Measurements from ENCODE around the gene AFAP1.
A peak's percentile ranks its signal among the peaks of the same experiment; 100 is the strongest.

Gene AFAP1

DNA sequence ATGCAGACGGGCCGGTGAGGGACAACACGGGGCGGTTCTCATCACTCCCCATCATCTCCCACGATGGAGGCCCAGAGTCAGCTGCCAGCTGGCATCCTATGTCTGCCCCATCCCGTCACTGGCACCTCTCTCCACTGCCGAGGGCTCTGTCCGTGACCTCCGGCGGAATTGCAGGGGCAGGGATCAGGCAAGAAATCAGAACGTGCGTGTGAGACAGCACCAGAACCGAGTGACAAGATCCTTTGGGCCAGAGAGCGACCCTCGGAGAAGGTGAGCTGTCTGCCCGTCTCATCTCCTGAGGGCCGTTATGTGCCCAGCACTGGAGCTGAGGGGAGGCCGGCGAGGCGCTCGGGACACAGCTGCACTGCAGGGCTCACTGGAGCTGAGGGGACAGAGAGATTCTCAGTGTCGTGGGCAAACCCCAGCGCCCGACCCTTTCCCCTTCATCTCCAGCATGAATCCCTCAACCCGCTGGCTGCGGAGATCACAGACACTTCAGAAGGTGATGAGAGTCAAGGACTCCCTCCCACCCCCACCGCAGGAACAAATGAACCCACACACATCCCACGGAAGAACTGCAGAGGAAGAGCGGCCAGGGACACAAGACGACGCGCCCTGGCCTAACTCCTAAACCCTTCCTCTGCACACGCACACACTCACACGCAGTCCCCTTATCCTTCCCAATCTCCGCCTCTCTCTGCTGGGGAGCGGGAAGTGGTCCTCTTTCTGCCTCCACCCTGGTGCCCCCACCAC lies 128.7 kb downstream of the AFAP1 start:
- ChIA-PET CTCF (no interaction called here), POLR2A (no interaction called here)
- no peak for TF ChIP-seq ZNF664 (tag by site-specific recombination; IDR thresholded peaks at IDR 0.05)
- peak; percentile 65 for TF ChIP-seq ZFHX2 (tag by site-specific recombination; conservative IDR thresholded peaks at IDR 0.05)
- TF ChIP-seq EGR2 (tag by site-specific recombination; IDR thresholded peaks at IDR 0.05; ENCODE audit: low read depth), result peak; percentile 74
- no peak for TF ChIP-seq WT1 (tag by site-specific recombination; IDR thresholded peaks at IDR 0.05)
- peaks cover 0 to 33% of the 10 kb centered on the region in 2 experiments; a peak in 1 of 3 replicates for H3K36me3 ChIP-seq (ENCODE audit: control insufficient read depth in 2 of 2, insufficient read depth in 1 of 2, low read length in 2 of 2)
- H3K9me3 ChIP-seq (ENCODE audit: control insufficient read depth, insufficient read depth, low read depth, low read length), result no peaks in the 10 kb centered on the region
- no peak overlapping the region for H3K27ac ChIP-seq (ENCODE audit: extremely low read depth, low read depth, low read length)
- H3K4me1 ChIP-seq (ENCODE audit: control insufficient read depth, insufficient read depth, low read length), result no peaks in the 10 kb centered on the region
- no peak overlapping the region for H3K4me3 ChIP-seq (ENCODE audit: low read depth, low read length)

DNA sequence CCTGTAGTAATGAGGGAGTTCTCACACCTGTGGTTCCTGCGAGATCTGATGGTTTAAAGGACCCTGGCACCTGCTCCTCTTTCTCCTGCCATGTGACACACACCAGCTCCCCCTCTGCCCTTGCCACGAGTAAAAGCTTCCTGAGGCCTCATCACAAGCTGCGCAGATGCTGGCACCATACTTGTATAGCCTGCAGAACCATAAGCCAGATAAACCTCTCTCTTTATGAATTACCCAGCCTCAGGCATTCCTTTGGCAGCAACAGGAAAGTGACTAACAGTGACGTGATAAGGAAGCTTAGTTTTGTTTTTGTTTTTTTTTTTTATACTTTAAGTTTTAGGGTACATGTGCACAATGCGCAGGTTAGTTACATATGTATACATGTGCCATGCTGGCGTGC lies 130.9 kb downstream of the AFAP1 start:
- H3K27ac ChIP-seq (ENCODE audit: extremely low read depth, low read depth, low read length), result no peak overlapping the region
- POLR2A ChIA-PET, result no interaction called here
- TF ChIP-seq ZNF843 (tag by site-specific recombination; IDR thresholded peaks at IDR 0.05), result no peak
- TF ChIP-seq, protein P1, sequence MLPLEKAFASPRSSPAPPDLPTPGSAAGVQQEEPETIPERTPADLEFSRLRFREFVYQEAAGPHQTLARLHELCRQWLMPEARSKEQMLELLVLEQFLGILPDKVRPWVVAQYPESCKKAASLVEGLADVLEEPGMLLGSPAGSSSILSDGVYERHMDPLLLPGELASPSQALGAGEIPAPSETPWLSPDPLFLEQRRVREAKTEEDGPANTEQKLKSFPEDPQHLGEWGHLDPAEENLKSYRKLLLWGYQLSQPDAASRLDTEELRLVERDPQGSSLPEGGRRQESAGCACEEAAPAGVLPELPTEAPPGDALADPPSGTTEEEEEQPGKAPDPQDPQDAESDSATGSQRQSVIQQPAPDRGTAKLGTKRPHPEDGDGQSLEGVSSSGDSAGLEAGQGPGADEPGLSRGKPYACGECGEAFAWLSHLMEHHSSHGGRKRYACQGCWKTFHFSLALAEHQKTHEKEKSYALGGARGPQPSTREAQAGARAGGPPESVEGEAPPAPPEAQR (tag by site-specific recombination; IDR thresholded peaks at IDR 0.05), result no peak
- TF ChIP-seq KLF8 (tag by site-specific recombination; IDR thresholded peaks at IDR 0.05), result no peak
- TF ChIP-seq ZNF596 (tag by site-specific recombination; IDR thresholded peaks at IDR 0.05), result no peak
- no peak for TF ChIP-seq ZNF114 (tag by site-specific recombination; IDR thresholded peaks at IDR 0.05)
- no peak for TF ChIP-seq MYNN (tag by site-specific recombination; IDR thresholded peaks at IDR 0.05; ENCODE audit: borderline replicate concordance)
- no peak for TF ChIP-seq ZNF777 (tag by site-specific recombination; IDR thresholded peaks at IDR 0.05; ENCODE audit: borderline replicate concordance)
- TF ChIP-seq ZNF394 (tag by site-specific recombination; IDR thresholded peaks at IDR 0.05; ENCODE audit: borderline replicate concordance), result no peak
- TF ChIP-seq, protein P2, sequence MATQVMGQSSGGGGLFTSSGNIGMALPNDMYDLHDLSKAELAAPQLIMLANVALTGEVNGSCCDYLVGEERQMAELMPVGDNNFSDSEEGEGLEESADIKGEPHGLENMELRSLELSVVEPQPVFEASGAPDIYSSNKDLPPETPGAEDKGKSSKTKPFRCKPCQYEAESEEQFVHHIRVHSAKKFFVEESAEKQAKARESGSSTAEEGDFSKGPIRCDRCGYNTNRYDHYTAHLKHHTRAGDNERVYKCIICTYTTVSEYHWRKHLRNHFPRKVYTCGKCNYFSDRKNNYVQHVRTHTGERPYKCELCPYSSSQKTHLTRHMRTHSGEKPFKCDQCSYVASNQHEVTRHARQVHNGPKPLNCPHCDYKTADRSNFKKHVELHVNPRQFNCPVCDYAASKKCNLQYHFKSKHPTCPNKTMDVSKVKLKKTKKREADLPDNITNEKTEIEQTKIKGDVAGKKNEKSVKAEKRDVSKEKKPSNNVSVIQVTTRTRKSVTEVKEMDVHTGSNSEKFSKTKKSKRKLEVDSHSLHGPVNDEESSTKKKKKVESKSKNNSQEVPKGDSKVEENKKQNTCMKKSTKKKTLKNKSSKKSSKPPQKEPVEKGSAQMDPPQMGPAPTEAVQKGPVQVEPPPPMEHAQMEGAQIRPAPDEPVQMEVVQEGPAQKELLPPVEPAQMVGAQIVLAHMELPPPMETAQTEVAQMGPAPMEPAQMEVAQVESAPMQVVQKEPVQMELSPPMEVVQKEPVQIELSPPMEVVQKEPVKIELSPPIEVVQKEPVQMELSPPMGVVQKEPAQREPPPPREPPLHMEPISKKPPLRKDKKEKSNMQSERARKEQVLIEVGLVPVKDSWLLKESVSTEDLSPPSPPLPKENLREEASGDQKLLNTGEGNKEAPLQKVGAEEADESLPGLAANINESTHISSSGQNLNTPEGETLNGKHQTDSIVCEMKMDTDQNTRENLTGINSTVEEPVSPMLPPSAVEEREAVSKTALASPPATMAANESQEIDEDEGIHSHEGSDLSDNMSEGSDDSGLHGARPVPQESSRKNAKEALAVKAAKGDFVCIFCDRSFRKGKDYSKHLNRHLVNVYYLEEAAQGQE (tag by site-specific recombination; IDR thresholded peaks at IDR 0.05), result no peak
- TF ChIP-seq ZNF658 (tag by site-specific recombination; IDR thresholded peaks at IDR 0.05), result no peak
- TF ChIP-seq, protein P3, sequence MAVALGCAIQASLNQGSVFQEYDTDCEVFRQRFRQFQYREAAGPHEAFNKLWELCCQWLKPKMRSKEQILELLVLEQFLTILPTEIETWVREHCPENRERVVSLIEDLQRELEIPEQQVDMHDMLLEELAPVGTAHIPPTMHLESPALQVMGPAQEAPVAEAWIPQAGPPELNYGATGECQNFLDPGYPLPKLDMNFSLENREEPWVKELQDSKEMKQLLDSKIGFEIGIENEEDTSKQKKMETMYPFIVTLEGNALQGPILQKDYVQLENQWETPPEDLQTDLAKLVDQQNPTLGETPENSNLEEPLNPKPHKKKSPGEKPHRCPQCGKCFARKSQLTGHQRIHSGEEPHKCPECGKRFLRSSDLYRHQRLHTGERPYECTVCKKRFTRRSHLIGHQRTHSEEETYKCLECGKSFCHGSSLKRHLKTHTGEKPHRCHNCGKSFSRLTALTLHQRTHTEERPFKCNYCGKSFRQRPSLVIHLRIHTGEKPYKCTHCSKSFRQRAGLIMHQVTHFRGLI (tag by site-specific recombination; IDR thresholded peaks at IDR 0.05), result no peak
- TF ChIP-seq IKZF3 (tag by site-specific recombination; IDR thresholded peaks at IDR 0.05), result no peak
- TF ChIP-seq ZBTB21 (tag by site-specific recombination; IDR thresholded peaks at IDR 0.05), result no peak
- TF ChIP-seq, protein P4, sequence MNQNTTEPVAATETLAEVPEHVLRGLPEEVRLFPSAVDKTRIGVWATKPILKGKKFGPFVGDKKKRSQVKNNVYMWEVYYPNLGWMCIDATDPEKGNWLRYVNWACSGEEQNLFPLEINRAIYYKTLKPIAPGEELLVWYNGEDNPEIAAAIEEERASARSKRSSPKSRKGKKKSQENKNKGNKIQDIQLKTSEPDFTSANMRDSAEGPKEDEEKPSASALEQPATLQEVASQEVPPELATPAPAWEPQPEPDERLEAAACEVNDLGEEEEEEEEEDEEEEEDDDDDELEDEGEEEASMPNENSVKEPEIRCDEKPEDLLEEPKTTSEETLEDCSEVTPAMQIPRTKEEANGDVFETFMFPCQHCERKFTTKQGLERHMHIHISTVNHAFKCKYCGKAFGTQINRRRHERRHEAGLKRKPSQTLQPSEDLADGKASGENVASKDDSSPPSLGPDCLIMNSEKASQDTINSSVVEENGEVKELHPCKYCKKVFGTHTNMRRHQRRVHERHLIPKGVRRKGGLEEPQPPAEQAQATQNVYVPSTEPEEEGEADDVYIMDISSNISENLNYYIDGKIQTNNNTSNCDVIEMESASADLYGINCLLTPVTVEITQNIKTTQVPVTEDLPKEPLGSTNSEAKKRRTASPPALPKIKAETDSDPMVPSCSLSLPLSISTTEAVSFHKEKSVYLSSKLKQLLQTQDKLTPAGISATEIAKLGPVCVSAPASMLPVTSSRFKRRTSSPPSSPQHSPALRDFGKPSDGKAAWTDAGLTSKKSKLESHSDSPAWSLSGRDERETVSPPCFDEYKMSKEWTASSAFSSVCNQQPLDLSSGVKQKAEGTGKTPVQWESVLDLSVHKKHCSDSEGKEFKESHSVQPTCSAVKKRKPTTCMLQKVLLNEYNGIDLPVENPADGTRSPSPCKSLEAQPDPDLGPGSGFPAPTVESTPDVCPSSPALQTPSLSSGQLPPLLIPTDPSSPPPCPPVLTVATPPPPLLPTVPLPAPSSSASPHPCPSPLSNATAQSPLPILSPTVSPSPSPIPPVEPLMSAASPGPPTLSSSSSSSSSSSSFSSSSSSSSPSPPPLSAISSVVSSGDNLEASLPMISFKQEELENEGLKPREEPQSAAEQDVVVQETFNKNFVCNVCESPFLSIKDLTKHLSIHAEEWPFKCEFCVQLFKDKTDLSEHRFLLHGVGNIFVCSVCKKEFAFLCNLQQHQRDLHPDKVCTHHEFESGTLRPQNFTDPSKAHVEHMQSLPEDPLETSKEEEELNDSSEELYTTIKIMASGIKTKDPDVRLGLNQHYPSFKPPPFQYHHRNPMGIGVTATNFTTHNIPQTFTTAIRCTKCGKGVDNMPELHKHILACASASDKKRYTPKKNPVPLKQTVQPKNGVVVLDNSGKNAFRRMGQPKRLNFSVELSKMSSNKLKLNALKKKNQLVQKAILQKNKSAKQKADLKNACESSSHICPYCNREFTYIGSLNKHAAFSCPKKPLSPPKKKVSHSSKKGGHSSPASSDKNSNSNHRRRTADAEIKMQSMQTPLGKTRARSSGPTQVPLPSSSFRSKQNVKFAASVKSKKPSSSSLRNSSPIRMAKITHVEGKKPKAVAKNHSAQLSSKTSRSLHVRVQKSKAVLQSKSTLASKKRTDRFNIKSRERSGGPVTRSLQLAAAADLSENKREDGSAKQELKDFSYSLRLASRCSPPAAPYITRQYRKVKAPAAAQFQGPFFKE (tag by site-specific recombination; IDR thresholded peaks at IDR 0.05; ENCODE audit: borderline replicate concordance), result no peak
- TF ChIP-seq KLF9 (tag by site-specific recombination; IDR thresholded peaks at IDR 0.05; ENCODE audit: low read depth), result no peak
- TF ChIP-seq, protein P5, sequence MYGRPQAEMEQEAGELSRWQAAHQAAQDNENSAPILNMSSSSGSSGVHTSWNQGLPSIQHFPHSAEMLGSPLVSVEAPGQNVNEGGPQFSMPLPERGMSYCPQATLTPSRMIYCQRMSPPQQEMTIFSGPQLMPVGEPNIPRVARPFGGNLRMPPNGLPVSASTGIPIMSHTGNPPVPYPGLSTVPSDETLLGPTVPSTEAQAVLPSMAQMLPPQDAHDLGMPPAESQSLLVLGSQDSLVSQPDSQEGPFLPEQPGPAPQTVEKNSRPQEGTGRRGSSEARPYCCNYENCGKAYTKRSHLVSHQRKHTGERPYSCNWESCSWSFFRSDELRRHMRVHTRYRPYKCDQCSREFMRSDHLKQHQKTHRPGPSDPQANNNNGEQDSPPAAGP (tag by site-specific recombination; IDR thresholded peaks at IDR 0.05), result no peak
- H3K9me3 ChIP-seq (ENCODE audit: control insufficient read depth, insufficient read depth, low read depth, low read length), result no peaks in the 10 kb centered on the region
- no peak overlapping the region for H3K4me3 ChIP-seq (ENCODE audit: low read depth, low read length)
- H3K36me3 ChIP-seq (ENCODE audit: control insufficient read depth in 2 of 2, insufficient read depth in 1 of 2, low read length in 2 of 2), result peaks cover 0 to 19% of the 10 kb centered on the region in 2 experiments; a peak in 1 of 3 replicates
- no peaks in the 10 kb centered on the region for H3K4me1 ChIP-seq (ENCODE audit: control insufficient read depth, insufficient read depth, low read length)
- CTCF ChIA-PET, result no interaction called here
